Loucy (cell line): Measurements from ENCODE around the gene CD44.

Source experiments
- H2AFZ ChIP-seq: fragments of 200-600 bp; sonication (generic); 2 replicates; pipeline ENCODE4 v1.6.0; 2016; ENCODE audit warnings: antibody characterized with exemption, mild to moderate bottlenecking, low read length, moderate library complexity
- H3F3A ChIP-seq: fragments of 200-600 bp; 2 replicates; pipeline ENCODE4 v1.6.0; 2016; ENCODE audit warnings: antibody characterized with exemption, low read depth, mild to moderate bottlenecking
- H3K27me3 ChIP-seq: fragments of 200-600 bp; sonication (generic); 2 replicates; pipeline ENCODE4 v1.6.1; 2014; ENCODE audit warnings: low read length, mild to moderate bottlenecking; ENCODE audit not compliant: insufficient read depth, poor library complexity, severe bottlenecking
- H3K36me3 ChIP-seq: fragments of 200-600 bp; sonication (generic); 2 replicates; pipeline ENCODE4 v1.6.1; 2016; ENCODE audit warnings: low read length; ENCODE audit not compliant: insufficient read depth
- H3K4me1 ChIP-seq: fragments of 200-600 bp; sonication (generic); 2 replicates; pipeline ENCODE4 v1.5.1; 2014; ENCODE audit warnings: low read length, mild to moderate bottlenecking; ENCODE audit not compliant: insufficient read depth, poor library complexity, severe bottlenecking
- H3K4me2 ChIP-seq: fragments of 200-600 bp; sonication (generic); 2 replicates; pipeline ENCODE4 v1.6.0; 2014; ENCODE audit warnings: antibody characterized with exemption, low read length, low read depth, mild to moderate bottlenecking; ENCODE audit not compliant: poor library complexity, severe bottlenecking
- H3K4me3 ChIP-seq: fragments of 200-600 bp; sonication (generic); 2 replicates; pipeline ENCODE4 v1.5.1; 2014; ENCODE audit warnings: low read length, mild to moderate bottlenecking, mixed read lengths; ENCODE audit not compliant: poor library complexity, severe bottlenecking
- H3K79me2 ChIP-seq: fragments of 200-600 bp; sonication (generic); 2 replicates; pipeline ENCODE4 v1.6.1; 2014; ENCODE audit warnings: low read length; ENCODE audit not compliant: insufficient read depth
- H3K9ac ChIP-seq: fragments of 200-600 bp; sonication (generic); 2 replicates; pipeline ENCODE4 v1.6.0; 2014; ENCODE audit warnings: mild to moderate bottlenecking, low read depth, low read length, moderate library complexity; ENCODE audit not compliant: poor library complexity, severe bottlenecking
- H3K9me2 ChIP-seq: fragments of 200-600 bp; sonication (generic); replicated peaks from 2 replicates; pipeline ENCODE4 v1.6.1; 2016; ENCODE audit warnings: low read depth, low read length, mixed read lengths
- H3K9me3 ChIP-seq: fragments of 200-600 bp; sonication (generic); 2 replicates; pipeline ENCODE4 v1.6.1; 2014; ENCODE audit warnings: mild to moderate bottlenecking, antibody characterized with exemption, low read length, low read depth; ENCODE audit not compliant: insufficient read depth
- H4K20me1 ChIP-seq: fragments of 200-600 bp; sonication (generic); 2 replicates; pipeline ENCODE4 v1.6.0; 2014; ENCODE audit warnings: antibody characterized with exemption, low read length, mild to moderate bottlenecking; ENCODE audit not compliant: insufficient read depth, poor library complexity, severe bottlenecking
- EZH2phosphoT487 ChIP-seq: fragments of 200-600 bp; IDR thresholded peaks from 2 replicates; pipeline ENCODE4 v1.6.1; 2018; ENCODE audit warnings: antibody characterized with exemption, mild to moderate bottlenecking, moderate library complexity, borderline replicate concordance
- TF ChIP-seq, protein P1 (sequence below): fragments of 200-600 bp; sonication (generic); conservative IDR thresholded peaks from 2 replicates; pipeline ENCODE4 v1.5.1; 2014; ENCODE audit warnings: mild to moderate bottlenecking, antibody characterized with exemption, low read length

The CD44 gene

DNA sequence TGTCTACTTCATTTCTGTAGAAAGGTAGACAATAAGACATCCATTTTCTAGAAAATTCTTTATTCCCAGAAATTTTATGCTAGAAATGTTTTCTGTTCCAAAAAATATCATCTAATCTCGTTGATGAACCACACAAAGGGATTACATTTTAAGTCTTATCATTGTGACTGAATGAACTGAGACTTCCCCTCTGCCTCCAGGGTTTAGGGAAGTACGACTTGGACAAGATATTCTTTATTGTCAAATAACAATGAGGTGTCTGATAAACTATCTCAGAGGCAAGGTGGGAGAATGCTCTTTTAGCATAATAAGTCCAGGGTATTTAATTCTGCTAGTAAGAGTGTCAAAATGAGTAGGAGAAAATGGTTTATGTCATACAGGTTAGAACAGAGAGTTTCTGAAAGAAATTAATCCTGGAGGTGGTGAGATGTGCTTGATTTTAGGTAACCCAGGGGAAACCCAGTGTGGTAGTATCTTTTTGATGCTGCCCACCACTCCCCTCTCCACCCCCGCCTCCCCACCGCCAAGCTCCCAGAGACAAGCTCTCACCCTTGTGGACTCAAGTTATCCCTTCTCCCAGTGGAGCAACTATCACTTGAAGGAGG is 100.6 kb downstream of the CD44 start:
- peaks cover 33% of the 10 kb centered on the region for H3K4me1 ChIP-seq
- H3K4me2 ChIP-seq = no peak overlapping the region
- H3K79me2 ChIP-seq = no peaks in the 10 kb centered on the region
- no peaks in the 10 kb centered on the region for H3K9me3 ChIP-seq
- H3K36me3 ChIP-seq = no peaks in the 10 kb centered on the region
- no peak overlapping the region for H2AFZ ChIP-seq
- no peaks in the 10 kb centered on the region for H3K9me2 ChIP-seq
- H4K20me1 ChIP-seq = no peaks in the 10 kb centered on the region
- TF ChIP-seq, protein P1, sequence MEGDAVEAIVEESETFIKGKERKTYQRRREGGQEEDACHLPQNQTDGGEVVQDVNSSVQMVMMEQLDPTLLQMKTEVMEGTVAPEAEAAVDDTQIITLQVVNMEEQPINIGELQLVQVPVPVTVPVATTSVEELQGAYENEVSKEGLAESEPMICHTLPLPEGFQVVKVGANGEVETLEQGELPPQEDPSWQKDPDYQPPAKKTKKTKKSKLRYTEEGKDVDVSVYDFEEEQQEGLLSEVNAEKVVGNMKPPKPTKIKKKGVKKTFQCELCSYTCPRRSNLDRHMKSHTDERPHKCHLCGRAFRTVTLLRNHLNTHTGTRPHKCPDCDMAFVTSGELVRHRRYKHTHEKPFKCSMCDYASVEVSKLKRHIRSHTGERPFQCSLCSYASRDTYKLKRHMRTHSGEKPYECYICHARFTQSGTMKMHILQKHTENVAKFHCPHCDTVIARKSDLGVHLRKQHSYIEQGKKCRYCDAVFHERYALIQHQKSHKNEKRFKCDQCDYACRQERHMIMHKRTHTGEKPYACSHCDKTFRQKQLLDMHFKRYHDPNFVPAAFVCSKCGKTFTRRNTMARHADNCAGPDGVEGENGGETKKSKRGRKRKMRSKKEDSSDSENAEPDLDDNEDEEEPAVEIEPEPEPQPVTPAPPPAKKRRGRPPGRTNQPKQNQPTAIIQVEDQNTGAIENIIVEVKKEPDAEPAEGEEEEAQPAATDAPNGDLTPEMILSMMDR = no peak
- no peak for TF ChIP-seq EZH2phosphoT487
- H3K27me3 ChIP-seq = no peaks in the 10 kb centered on the region
- H3K4me3 ChIP-seq = no peak overlapping the region
- no peaks in the 10 kb centered on the region for H3F3A ChIP-seq
- no peak overlapping the region for H3K9ac ChIP-seq

DNA sequence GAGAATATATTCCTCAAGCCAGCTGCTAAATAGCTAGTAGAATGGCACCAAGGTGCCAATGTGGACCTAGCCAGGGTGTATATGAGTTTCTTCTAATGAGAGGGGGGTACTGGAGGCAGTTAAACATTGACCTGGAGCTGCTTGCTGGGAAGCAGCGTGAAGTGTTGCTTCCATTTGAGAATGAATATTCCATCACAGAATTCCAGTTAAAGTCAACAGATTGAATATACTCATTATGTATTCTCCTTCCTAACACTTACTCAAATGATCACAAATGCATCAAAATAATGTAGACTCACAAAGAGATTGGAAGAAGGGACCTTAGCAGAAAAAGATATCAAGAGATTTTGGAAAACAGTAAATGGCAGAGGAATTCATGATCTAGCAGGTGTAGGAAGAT is 102.1 kb downstream of the CD44 start:
- H2AFZ ChIP-seq = no peak overlapping the region
- H3K4me2 ChIP-seq = no peak overlapping the region
- H3K4me1 ChIP-seq = peaks cover 19% of the 10 kb centered on the region
- no peaks in the 10 kb centered on the region for H3K9me2 ChIP-seq
- H4K20me1 ChIP-seq = no peaks in the 10 kb centered on the region
- H3K4me3 ChIP-seq = no peak overlapping the region
- no peaks in the 10 kb centered on the region for H3K27me3 ChIP-seq
- H3K9ac ChIP-seq = no peak overlapping the region
- H3K9me3 ChIP-seq = no peaks in the 10 kb centered on the region
- H3K36me3 ChIP-seq = no peaks in the 10 kb centered on the region
- TF ChIP-seq, protein P1 = no peak
- TF ChIP-seq EZH2phosphoT487 = no peak
- no peaks in the 10 kb centered on the region for H3K79me2 ChIP-seq
- no peaks in the 10 kb centered on the region for H3F3A ChIP-seq

DNA sequence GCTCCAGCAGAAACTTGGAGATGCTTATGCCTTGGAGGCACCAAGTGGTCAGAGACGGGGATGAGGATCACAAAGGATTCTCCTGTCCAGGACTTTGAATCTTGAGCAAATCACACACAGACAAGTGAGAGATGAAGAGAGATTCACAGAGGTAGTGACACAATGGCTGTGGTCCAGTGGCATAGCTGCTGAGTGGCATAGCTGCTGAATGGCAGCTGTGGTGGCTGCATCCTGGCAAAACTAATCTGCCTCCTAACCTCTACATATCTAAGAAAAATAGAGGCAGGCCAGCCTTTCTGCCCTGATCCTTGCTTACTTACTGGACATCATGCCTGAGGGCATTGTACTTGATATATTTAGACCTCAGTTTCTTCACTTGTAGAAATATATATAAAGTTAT is 102.6 kb downstream of the CD44 start:
- no peaks in the 10 kb centered on the region for H3K36me3 ChIP-seq
- no peak overlapping the region for H2AFZ ChIP-seq
- H3K9me2 ChIP-seq = no peaks in the 10 kb centered on the region
- no peaks in the 10 kb centered on the region for H3K79me2 ChIP-seq
- H3K27me3 ChIP-seq = no peaks in the 10 kb centered on the region
- no peaks in the 10 kb centered on the region for H4K20me1 ChIP-seq
- H3K4me3 ChIP-seq = no peak overlapping the region
- TF ChIP-seq, protein P1 = no peak
- no peak for TF ChIP-seq EZH2phosphoT487
- H3K4me2 ChIP-seq = no peak overlapping the region
- H3F3A ChIP-seq = no peaks in the 10 kb centered on the region
- H3K9ac ChIP-seq = no peak overlapping the region
- H3K9me3 ChIP-seq = no peaks in the 10 kb centered on the region
- peaks cover 15% of the 10 kb centered on the region for H3K4me1 ChIP-seq
